Activated naive CD8-positive, alpha-beta T cell treated with anti-CD3 and anti-CD28 coated beads, Interleukin-2, amount 50 U/mL, for 16 hours (primary cell): ENCODE data around the gene RBM14.
"Not testable (repeated sequence)": the region's sequence is repeated elsewhere in the genome, so short reads cannot be mapped to it uniquely, and the experiment has no call there.

Experiments
- DNase-seq: peaks from one replicate; pipeline ENCODE4 v3.0.0-alpha.2; 2020; ENCODE audit warnings: low read depth, low spot score

Gene RBM14

DNA sequence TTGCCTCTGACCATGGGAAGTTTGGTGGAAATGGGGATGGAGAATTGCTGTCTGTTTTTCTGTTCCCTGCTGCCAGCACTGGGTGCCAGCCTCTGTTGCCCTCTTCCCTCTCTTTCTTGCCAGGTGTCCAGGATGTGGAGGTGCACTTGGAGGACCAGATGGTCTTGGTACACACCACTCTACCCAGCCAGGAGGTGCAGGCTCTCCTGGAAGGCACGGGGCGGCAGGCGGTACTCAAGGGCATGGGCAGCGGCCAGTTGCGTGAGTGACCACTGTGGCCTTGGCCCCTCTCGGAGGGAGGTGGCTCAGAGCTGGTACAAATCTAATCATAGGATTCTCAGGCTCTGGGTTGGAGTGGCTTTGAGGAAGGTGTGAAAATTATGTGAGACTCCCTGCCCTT, 17.4 kb upstream of the RBM14 start:
- no peak for DNase-seq

DNA sequence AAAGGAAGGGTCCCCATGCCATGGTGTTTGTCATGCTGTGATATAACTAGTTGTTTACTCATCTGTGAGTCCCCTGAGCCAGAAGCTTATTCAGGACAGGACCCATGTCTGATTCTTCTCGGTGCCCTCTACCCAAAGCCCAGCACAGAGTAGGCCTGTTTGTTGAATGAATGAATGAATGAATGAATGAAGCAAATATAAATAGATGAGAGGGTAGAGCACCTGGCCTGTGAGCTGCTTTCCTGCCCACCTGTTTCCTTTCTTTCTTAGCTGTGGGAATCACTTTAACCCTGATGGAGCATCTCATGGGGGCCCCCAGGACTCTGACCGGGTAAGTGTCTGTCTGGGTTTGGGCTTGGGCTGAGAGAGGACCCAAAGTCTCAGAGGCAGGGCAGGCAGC, 16.2 kb upstream of the RBM14 start:
- DNase-seq, result no peak

DNA sequence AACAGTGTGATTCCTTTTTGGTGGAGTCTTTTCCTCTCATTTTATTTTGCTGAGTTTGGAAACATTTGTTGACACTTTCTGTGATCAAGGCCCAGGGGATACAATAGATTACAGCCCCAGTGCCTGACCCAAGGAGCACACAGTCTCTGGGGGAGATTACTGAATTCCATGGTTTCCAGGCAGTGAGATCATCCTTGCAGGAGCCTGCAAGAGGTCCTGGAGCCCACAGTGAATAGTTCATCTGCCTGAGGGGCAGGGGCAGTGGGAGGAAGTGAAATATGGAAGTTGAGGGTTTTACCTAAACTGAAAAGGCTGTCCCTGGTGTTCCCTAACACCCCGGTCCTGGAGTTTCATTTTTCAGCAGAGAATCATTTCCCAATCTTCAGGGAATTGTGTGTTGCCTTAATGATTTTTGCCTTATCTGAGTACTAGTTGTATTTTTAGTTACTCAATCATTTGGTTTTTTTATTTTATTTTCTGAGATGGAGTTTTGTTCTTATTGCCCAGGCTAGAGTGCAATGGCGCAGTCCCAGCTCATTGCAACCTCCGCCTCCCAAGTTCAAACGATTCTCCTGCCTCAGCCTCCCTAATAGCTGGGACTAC, 15.7 kb upstream of the RBM14 start:
- DNase-seq, result no peak

DNA sequence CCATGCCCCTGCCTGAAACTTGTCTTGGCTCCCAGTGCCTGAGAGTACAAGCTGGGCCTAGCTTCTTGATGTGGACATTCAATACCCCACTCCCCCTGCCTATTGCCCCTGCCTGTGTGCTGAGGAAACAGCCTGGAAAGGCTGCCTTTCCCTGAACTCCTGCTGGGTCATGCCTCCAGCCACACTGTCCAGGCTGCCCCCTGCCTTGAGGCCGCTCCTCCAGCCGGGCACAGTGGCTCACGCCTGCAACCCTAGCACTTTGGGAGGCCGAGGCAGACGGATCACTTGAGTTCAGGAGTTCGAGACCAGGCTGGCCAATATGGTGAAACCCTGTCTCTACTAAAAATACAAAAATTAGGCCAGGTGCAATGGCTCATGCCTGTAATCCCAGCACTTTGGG, 13.4 kb upstream of the RBM14 start:
- no peak for DNase-seq

DNA sequence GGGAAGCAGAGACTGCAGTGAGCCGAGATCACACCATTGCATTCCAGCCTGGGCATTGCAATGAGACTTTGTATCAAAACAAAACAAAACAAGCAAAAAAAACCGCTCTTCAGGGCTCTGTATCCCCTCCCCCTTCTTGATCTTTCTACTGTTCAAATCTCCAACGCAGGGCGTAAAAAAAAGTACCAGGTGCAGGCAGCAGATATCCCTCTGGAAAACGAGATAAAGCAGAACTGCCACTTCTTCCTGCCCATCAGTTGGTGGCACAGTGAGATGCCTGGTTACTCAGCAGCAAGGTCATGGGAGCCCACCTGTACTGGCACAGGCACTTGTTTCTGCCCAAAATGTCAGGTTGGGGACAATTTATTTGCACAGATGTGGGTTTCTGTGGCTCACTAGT, 12.3 kb upstream of the RBM14 start:
- DNase-seq, result no peak

DNA sequence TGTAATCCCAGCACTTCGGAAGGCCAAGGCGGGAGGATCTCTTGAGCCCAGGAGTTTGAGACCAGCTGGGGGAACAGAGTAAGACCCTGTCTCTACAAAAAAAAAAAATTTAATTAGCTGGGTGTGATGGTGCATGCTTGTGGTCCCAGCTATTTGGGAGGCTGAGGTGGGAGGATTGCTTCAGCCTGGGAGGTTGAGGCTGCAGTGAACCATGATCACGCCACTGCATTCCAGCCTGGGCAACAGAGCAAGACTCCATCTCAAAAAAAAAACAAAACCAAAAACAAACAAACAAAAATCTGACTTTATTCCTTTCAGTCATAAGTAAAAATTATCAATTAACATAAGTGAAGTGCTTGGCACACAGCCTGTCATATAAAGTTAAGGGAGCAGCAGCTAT, 9.8 kb upstream of the RBM14 start:
- DNase-seq, result not testable (repeated sequence)

DNA sequence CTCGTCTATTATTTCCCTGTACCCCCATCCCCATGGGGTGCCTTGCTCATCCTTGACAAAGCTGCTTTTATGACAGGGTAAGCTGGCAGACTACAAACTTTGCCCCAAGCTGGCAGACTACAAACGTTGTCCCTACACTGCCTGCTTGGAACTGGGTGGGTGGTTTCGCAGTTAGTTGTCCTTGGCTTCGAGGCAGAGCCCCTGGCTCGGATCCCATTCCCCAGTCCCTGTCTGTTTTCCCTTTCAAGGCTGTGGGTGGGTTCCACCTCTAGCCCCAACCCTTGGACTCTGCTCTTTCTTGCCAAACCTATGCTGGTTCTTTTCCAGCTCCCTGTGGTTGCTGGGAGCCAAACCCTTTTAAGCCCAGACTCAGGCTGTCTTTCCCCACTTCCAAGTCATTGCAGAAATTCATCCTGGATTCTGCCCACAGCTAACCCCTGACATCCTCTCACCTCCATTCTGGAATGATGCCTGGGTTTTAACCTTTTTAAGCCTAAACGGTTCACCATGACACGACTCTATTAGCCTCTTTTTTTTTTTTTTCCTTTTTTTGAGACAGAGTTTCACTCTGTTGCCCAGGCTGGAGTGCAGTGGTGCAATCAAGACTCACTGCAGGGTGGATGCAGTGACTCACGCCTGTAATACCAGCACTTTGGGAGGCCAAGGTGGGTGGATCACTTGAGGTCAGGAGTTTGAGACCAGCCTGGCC, 9.2 kb upstream of the RBM14 start:
- DNase-seq, result no peak

DNA sequence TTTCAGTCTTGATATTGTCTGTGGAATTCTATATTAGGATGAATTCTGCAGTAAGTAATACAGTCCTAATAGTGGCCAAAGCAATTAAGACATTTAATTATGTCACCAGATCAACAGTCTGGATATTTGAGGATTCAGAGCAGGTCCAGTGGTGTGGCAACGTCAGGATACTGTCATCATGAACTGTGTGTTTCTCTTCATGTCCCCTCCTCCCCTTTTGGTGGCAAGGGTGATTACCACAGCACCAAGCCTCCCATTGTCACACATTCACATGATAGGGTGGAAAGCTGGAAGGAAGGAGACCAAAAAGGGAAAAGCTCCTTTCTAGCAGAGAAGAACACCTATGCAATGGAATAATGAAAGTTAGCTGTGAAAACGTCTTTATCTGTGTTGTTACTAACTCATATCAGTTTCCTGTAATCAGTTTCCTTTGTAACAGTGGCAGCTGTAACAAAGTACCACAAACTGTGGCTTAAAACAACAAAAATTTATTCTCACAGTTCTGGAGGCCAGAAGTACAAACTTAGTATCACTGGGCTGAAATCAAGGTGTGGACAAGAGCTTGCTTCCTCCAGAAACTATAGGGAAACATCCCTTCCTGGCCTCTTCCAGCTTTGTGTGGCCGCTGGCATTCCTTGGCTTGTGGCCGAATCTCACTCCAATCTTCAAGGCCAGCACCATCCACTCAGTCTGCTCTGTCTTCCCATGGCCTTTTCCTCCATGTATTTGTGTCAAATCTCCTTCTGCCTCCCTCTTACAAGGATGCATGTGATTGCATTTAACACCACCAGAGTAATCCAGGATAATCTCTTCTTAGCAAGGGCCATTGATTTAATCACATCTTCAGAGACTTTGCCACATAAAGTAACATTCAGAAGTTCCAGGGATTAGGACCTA, 6.5 kb upstream of the RBM14 start:
- no peak for DNase-seq

DNA sequence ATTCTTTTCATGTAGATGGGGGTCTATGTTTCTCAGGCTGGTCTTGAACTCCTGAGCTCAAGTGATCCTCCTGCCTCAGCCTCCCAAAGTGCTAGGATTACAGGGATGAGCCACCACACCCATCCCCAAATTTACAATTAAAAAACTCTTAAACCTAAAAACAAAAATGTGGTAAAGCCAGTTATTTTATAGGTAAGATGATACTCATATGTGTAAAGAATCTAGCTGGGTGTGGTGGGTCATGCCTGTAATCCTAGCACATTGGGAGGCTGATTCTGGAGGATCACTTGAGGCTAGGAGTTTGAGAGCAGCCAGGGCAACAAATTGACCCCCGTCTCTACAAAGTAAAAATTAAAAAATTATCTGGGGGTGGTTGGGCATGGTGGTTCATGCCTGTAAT, 4.0 kb upstream of the RBM14 start:
- DNase-seq, result no peak

DNA sequence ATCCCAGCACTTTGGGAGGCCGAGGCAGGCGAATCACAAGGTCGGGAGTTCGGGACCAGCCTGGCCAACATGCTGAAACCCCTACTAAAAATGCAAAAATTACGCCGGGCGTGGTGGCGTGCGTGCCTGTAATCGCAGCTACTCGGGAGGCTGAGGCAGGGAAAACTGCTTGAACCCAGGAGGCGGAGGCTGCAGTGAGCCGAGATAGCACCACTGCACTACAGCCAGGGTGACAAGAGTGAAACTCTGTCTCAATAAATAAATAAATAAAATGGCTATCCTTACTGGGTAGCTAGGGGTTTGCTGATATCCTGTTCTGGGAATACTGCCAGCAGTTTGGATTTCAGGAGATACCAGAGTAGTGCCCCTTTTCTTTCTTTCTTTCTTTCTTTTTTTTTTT, 2.4 kb upstream of the RBM14 start:
- no peak for DNase-seq

DNA sequence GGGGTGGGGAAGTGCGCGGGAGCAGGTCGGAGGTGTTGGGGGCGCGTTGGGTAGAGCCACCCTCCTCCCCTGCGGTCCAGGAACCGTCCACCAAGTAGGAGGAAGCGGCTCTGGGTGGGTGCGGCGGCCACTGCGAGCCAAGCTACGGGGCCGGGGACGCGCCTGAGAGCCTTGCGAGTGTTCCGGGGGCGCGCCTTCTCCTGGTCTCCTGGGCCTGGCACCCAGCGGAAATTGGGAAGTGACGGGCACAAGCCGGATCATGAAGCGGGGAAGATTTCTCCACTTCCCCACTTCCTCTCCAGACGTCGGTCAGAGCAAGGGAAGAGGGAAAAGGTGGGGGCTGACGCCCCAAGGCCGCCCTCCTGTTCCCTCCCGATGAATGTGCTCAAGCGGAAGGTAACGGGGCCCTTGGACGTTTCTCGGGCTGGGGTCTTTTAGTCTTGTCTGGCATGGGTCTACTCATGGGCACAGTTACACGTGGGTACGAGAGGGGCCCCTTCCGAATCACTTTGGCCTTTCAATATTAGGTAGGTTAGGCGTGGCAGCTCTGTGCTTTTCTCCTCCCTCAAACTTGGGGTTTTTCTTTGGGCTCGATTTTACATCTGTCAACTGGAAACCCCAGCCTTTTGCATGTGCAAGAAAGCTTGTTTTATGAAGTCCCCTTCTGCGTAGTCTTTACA, 865 bp downstream of the RBM14 start:
- no peak for DNase-seq

DNA sequence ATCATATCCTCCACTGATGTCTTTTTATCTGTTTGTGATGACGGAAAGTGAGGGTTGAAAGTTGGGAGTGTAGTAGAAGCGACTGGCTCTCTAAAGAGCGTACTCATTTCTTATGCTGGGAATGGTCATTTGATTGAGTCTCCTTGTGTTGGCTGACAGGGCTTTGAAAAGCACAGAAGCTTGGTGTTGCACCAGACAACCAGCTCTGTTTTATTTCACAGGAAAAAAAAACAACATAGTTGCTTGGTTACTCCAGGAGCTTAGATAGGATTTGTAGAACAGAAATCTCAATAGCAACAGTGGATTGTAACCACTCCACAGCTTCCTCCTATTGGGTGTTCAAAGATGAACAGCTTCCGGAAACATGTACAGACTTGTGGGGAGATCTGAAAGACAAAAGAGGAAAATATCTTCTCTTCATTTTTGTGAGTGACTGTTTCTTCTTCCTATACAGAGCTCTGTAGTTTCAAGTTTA, 2.7 kb downstream of the RBM14 start:
- DNase-seq, result no peak

DNA sequence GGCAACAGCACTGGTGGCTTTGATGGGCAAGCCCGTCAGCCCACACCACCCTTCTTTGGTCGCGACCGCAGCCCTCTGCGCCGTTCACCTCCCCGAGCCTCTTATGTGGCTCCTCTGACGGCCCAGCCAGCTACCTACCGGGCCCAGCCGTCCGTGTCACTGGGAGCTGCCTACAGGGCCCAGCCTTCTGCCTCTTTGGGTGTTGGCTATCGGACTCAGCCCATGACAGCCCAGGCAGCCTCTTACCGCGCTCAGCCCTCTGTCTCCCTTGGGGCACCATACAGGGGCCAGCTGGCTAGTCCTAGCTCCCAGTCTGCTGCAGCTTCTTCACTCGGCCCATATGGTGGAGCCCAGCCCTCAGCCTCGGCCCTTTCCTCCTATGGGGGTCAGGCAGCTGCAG, 8.0 kb downstream of the RBM14 start:
- DNase-seq, result no peak

DNA sequence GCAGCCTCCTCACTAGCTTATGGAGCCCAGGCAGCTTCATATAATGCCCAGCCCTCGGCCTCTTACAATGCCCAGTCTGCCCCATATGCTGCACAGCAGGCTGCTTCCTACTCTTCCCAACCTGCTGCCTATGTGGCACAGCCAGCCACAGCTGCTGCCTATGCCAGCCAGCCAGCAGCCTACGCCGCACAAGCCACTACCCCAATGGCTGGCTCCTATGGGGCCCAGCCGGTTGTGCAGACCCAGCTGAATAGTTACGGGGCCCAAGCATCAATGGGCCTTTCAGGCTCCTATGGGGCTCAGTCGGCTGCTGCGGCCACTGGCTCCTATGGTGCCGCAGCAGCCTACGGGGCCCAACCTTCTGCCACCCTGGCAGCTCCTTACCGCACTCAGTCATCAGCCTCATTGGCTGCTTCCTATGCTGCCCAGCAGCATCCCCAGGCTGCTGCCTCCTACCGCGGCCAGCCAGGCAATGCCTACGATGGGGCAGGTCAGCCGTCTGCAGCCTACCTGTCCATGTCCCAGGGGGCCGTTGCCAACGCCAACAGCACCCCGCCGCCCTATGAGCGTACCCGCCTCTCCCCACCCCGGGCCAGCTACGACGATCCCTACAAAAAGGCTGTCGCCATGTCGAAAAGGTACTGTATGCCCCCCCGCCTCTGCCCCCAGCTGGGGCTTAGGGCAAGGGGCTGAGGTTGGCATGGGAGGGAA, 8.8 kb downstream of the RBM14 start:
- DNase-seq, result no peak

DNA sequence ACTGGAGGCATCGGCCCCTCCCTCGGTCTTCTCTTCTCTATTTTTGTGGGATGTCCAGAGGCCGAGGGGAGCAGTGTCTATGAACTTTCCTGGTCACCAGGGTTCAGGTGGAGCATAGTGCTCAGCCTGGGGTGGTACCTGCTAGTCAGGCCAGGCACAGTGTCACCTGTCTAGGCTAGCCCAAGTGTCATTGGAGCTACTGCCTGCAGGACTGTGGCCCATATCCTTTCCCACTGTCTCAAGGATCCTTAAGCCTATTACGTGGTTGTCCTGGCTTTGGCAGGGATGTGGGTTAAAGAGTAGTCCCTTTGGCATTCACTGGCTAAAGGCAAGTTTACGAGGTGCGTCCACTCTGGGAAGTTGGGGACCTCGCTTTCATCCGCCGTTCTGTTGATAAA, 9.3 kb downstream of the RBM14 start:
- DNase-seq, result no peak

DNA sequence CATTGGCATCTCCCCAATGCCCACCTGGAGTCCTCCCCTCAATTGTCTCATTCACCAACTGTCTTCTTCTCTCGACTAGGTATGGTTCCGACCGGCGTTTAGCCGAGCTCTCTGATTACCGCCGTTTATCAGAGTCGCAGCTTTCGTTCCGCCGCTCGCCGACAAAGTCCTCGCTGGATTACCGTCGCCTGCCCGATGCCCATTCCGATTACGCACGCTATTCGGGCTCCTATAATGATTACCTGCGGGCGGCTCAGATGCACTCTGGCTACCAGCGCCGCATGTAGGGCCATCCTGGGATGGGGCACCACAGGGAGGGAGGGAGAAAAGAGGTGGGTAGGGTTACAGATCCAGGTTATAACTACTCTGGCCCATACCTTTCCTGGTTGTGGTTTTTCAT, 10.0 kb downstream of the RBM14 start:
- DNase-seq, result no peak

DNA sequence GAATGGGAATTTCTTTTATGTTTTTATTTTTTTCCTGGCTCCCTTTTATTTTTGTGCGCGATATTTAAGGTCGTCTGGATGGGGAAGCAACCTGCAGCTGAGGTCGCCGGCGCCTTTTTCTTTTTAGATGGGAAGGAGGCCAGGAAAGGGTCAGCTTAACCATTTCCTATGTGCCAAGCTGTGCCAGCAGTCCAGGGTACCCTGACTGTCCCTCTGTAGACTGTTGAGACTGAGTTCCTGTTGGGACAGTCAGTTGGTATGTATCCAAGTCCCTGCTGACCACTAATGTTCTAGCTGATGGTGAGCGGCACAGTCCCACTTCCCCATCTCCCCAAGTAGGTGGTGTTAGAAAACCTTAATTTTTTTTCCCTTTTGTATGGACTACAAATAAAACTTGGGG, 10.5 kb downstream of the RBM14 start:
- no peak for DNase-seq

DNA sequence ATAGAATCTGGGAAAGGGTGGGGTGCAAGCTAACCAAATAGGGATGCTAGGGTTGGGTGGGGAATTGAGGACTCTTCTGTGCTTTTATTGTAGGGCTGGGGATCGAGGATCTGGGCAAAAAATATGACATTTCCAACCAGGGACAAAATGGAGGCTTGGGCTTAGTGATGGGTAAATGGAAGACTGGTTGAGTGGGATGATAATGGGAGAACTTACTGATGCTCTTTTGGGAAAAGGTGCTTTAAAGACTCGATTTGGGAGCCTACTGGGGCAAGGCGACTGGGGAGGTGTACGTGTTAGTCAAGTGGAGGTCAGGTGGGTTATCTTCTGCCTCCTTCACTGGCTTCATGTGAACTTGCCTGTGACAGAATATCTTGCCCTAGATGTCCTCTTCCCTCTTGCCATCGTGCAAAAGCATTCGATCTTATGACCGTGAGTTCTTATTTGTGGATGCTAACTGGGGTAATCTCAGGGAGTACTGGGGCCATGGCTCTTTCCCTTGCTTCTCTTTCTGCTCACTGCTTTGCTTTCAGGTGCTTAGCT, 11.7 kb downstream of the RBM14 start:
- no peak for DNase-seq

DNA sequence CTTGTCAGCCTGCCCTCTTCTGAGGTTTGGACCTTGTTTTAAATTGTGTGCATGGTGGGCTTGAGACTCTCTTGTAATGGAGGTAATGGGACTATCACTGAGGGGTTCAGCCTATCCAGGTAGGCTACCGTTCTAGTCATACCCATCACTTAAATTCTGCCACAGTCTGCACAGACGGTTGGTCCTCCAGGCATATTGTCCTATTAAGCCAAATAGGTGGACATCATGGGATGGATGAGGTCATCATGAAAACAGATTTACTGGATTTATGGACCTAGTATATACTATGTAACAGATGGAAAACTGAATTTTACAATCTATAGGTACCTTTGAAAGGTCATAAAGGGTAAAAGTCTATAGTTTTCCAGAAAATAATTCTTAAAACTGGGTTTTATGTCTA, 12.9 kb downstream of the RBM14 start:
- DNase-seq, result no peak

DNA sequence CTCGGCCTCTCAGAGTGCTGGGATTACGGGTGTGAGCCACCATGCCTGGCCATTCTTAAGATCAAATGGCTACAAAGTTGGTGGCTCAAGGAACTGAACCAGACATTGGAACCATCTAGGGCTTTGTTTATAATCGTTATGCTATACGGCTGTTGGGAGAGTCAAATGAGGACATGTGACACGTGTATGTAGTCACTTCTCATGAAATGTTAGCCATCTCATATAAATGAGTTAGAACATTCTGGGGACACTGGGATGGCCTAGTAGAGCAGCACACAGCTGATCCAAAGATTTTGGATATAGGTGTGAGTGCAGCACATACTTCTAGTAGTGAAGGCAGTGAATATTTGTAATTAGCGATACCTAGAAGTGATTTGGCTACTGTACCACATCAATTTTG, 15.5 kb downstream of the RBM14 start:
- no peak for DNase-seq

DNA sequence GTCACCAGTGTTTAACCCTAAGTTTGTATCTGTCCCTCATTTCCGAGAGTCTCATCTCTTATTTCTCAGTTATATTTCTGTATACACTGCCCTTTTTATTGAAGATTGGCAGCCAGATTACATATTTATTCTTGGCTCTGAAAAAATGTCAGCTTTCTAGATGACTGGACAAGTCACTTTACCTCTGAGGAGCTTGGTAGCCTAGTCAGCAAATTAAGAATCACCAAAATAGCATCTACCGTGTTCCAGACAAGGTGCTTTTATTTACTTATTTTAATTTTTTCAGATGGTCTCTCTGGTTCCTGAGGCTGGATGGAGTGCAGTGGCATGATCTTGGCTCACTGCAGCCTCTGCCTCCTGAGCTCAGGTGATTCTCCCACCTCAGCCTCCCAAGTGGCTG, 16.5 kb downstream of the RBM14 start:
- DNase-seq, result no peak
